HCT116 (cell line): ENCODE results near the gene COL23A1. TPM values are rescaled to one million over a fixed set of nuclear protein-coding genes. Genes with fewer than 3 reads are reported as not detected.

Experiments
- ATAC-seq: fragments of 200-7000 bp; cut with Tn5 transposase; 2 replicates; pipeline ENCODE4 v1.9.1; 2020; ENCODE audit warnings: mild to moderate bottlenecking, moderate library complexity
- BruUV-seq: library from RNA; stranded (reverse); fragments of 400-500 nt; replicated peaks from 2 replicates; lab custom pipeline; 2021; lab: Mats Ljungman, UMichigan
- CTCF ChIA-PET: fragments of 300-600 bp; sonication (Branson Sonifier 250); formaldehyde crosslinking; loops from one replicate; lab custom pipeline; 2021; ENCODE audit warnings: antibody characterized with exemption; lab: Charles Lee
- POLR2A ChIA-PET: fragments of 300-600, 350-600 bp; sonication (Branson Sonifier 250); formaldehyde crosslinking; loops from one replicate; lab custom pipeline; 2021; ENCODE audit warnings: antibody characterized with exemption; lab: Charles Lee
- RAD21 ChIA-PET, 2 experiments: fragments of 300-600 bp; sonication (Branson Sonifier 250); formaldehyde crosslinking; loops; one replicate each; lab custom pipeline; 2023; ENCODE audit warnings: low total read pairs in 2 of 2; ENCODE audit not compliant: uncharacterized antibody in 2 of 2, unreplicated experiment in 2 of 2, low non-redundant PET in 1 of 2; lab: Charles Lee
- DNase-seq: peaks from one replicate; pipeline ENCODE4 v3.0.0-alpha.2; 2010; ENCODE audit warnings: low read depth, low spot score
- H2AFZ ChIP-seq: fragments of 200-600 bp; shearing (Covaris generic), sonication (generic); 2 replicates; pipeline ENCODE4 v1.6.1; 2017; ENCODE audit warnings: low read depth, mixed run types, mixed read lengths, antibody characterized with exemption, low read length; ENCODE audit not compliant: poor library complexity, severe bottlenecking
- H3K27ac ChIP-seq: 2 replicates; pipeline ENCODE4 v1.5.1; 2012; ENCODE audit warnings: low read depth, low read length
- H3K27me3 ChIP-seq: fragments of 200-600 bp; sonication (generic); 2 replicates; pipeline ENCODE4 v1.6.1; 2016; ENCODE audit warnings: mixed run types, low read length, mixed read lengths; ENCODE audit not compliant: insufficient read depth
- H3K36me3 ChIP-seq, 2 experiments: fragments of 200-500 bp in 1 of 2; fragments of 200-600 bp in 1 of 2; sonication (Bioruptor generic) in 1 of 2; sonication (generic) in 1 of 2; 2 replicates each; pipeline versions ENCODE4 v1.5.1 to v1.6.1; 2014 to 2016; ENCODE audit warnings: low read length in 2 of 2, inconsistent platforms in 1 of 2, mixed read lengths in 1 of 2, mixed run types in 1 of 2; ENCODE audit not compliant: insufficient read depth in 2 of 2, control insufficient read depth in 1 of 2
- H3K4me1 ChIP-seq, 2 experiments: fragments of 200-600 bp in 1 of 2; sonication (generic) in 1 of 2; 2 replicates each; pipeline versions ENCODE4 v1.5.1 to v1.6.1; 2012 to 2017; ENCODE audit warnings: low read length in 2 of 2, inconsistent platforms in 1 of 2, mild to moderate bottlenecking in 1 of 2, mixed read lengths in 1 of 2, mixed run types in 1 of 2, moderate library complexity in 1 of 2; ENCODE audit not compliant: insufficient read depth in 2 of 2, control insufficient read depth in 1 of 2
- H3K4me2 ChIP-seq: fragments of 200-600 bp; sonication (generic); 2 replicates; pipeline ENCODE4 v1.6.1; 2017; ENCODE audit warnings: mixed run types, low read length, mixed read lengths
- H3K4me3 ChIP-seq, 2 experiments: fragments of 200-600 bp in 1 of 2; sonication (generic) in 1 of 2; replicated peaks in 1 of 2; 2 replicates each; pipeline ENCODE4 v1.5.1; 2011 to 2016; ENCODE audit warnings: low read length in 2 of 2, control low read depth in 1 of 2, low read depth in 1 of 2, mild to moderate bottlenecking in 1 of 2, mixed read lengths in 1 of 2, mixed run types in 1 of 2
- H3K79me2 ChIP-seq: fragments of 200-600 bp; sonication (generic); 2 replicates; pipeline ENCODE4 v1.6.1; 2017; ENCODE audit warnings: mild to moderate bottlenecking, mixed run types, low read length, moderate library complexity, mixed read lengths; ENCODE audit not compliant: insufficient read depth
- H3K9ac ChIP-seq: fragments of 200-600 bp; sonication (generic); 2 replicates; pipeline ENCODE4 v1.6.1; 2016; ENCODE audit warnings: low read length, mixed read lengths
- H3K9me2 ChIP-seq: fragments of 200-600 bp; sonication (generic), shearing (Covaris generic); 2 replicates; pipeline ENCODE4 v1.6.1; 2017; ENCODE audit warnings: mixed run types, mild to moderate bottlenecking, moderate library complexity; ENCODE audit not compliant: insufficient read depth
- H3K9me3 ChIP-seq, 2 experiments: fragments of 200-500 bp in 1 of 2; fragments of 200-600 bp in 1 of 2; sonication (Bioruptor generic) in 1 of 2; sonication (generic) in 1 of 2; 2 replicates each; pipeline ENCODE4 v1.6.1; 2014 to 2017; ENCODE audit warnings: low read length in 2 of 2, mixed read lengths in 2 of 2, inconsistent platforms in 1 of 2, low read depth in 1 of 2, mild to moderate bottlenecking in 1 of 2, mixed run types in 1 of 2, moderate library complexity in 1 of 2; ENCODE audit not compliant: control insufficient read depth in 1 of 2, insufficient read depth in 1 of 2
- H4K20me1 ChIP-seq: fragments of 200-600 bp; sonication (generic), shearing (Covaris generic); 2 replicates; pipeline ENCODE4 v1.6.1; 2017; ENCODE audit warnings: mixed run types, mild to moderate bottlenecking, moderate library complexity; ENCODE audit not compliant: insufficient read depth
- CEBPB ChIP-seq: IDR thresholded peaks from 2 replicates; pipeline ENCODE4 v1.6.1; 2012; ENCODE audit warnings: low read depth
- EGR1 ChIP-seq: IDR thresholded peaks from 2 replicates; pipeline ENCODE4 v1.6.1; 2012; ENCODE audit warnings: low read depth
- ELF1 ChIP-seq: IDR thresholded peaks from 2 replicates; pipeline ENCODE4 v1.6.1; 2012; ENCODE audit warnings: low read depth, borderline replicate concordance
- EZH2phosphoT487 ChIP-seq: fragments of 200-600 bp; IDR thresholded peaks from 2 replicates; pipeline ENCODE4 v1.6.1; 2018; ENCODE audit warnings: antibody characterized with exemption, borderline replicate concordance
- FOSL1 ChIP-seq: IDR thresholded peaks from 2 replicates; pipeline ENCODE4 v1.6.1; 2012; ENCODE audit warnings: low read depth
- POLR2A ChIP-seq: IDR thresholded peaks from 2 replicates; pipeline ENCODE4 v1.7.0; 2011; ENCODE audit warnings: borderline replicate concordance; ENCODE audit not compliant: insufficient read depth, insufficient read length; ENCODE audit errors: extremely low read depth
- POLR2AphosphoS5 ChIP-seq: IDR thresholded peaks from 2 replicates; pipeline ENCODE4 v1.6.1; 2011; ENCODE audit warnings: mild to moderate bottlenecking, low read depth, low read length, moderate library complexity
- RAD21 ChIP-seq: IDR thresholded peaks from 2 replicates; pipeline ENCODE4 v1.6.1; 2012; ENCODE audit warnings: low read depth, mild to moderate bottlenecking
- SIN3A ChIP-seq: IDR thresholded peaks from 2 replicates; pipeline ENCODE4 v1.6.1; 2012; ENCODE audit warnings: low read depth
- SP1 ChIP-seq: IDR thresholded peaks from 2 replicates; pipeline ENCODE4 v1.6.1; 2012; ENCODE audit warnings: low read depth
- intact Hi-C: fragments of 100-400 bp; cut with micrococcal nuclease; formaldehyde crosslinking; loops from 2 replicates; pipeline ENCODE4 v1.10.0; 2022
- total RNA-seq: library from RNA; stranded (reverse); gene quantifications from one replicate; pipeline ENCODE4 v1.2.1, GENCODE V29; 2021; ENCODE audit not compliant: unreplicated experiment
- TF ChIP-seq, protein P1 (sequence below): IDR thresholded peaks from 2 replicates; pipeline ENCODE4 v1.6.1; 2012
- TF ChIP-seq, protein P2 (sequence below): IDR thresholded peaks from 2 replicates; pipeline ENCODE4 v1.6.1; 2012; ENCODE audit warnings: low read depth
- TF ChIP-seq, protein P3 (sequence below), 3 experiments: fragments of 200-600 bp in 1 of 3; sonication (generic) in 1 of 3; IDR thresholded peaks in 2 of 3; conservative IDR thresholded peaks in 1 of 3; 2 replicates each; pipeline ENCODE4 v1.5.1; 2012 to 2017; ENCODE audit warnings: low read depth in 2 of 3, low read length in 2 of 3, antibody characterized with exemption in 1 of 3, borderline replicate concordance in 1 of 3, control low read depth in 1 of 3, mild to moderate bottlenecking in 1 of 3, mixed read lengths in 1 of 3, mixed run types in 1 of 3, moderate library complexity in 1 of 3; ENCODE audit not compliant: insufficient read depth in 1 of 3

COL23A1 gene
- total RNA-seq, 1 experiment from 2014 or later = not detected

DNA sequence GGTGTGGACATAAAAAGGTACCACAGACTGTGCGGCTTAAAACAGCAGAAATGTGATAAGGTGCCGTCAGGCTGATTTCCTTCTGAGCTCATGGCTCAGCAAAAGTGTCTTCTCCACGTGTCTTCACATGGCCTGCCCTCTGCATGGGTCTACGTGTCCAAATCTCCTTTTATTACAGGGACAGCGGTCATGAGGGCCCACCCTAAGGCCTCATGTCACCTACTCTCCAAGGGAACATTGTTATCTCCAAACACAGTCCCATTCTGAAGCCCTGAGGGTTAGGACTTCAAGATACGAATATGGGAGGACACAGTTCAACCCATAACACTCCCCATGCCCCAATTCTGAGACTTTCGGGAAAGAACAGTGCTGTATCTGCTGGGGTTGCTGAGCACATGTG is 35.2 kb downstream of the COL23A1 start:
- no TSS peak for BruUV-seq
- Histone ChIP-seq H3K9ac (no peak overlapping the region), H2AFZ (no peak overlapping the region), H3K9me2 (no peaks in the 10 kb centered on the region), H4K20me1 (no peaks in the 10 kb centered on the region), H3K4me1 (no peaks in the 10 kb centered on the region), H3K79me2 (no peaks in the 10 kb centered on the region), H3K4me2 (no peak overlapping the region), H3K4me3 (no peak overlapping the region), H3K27me3 (no peaks in the 10 kb centered on the region), H3K27ac (no peak overlapping the region), H3K9me3 (no peaks in the 10 kb centered on the region), H3K36me3 (no peaks in the 10 kb centered on the region)
- ChIA-PET RAD21 (no interaction called here), POLR2A (no interaction called here), CTCF (no interaction called here)
- intact Hi-C loops = no loop called here
- DNase-seq (no peak), ATAC-seq (no peak)
- TF ChIP-seq, protein P1, sequence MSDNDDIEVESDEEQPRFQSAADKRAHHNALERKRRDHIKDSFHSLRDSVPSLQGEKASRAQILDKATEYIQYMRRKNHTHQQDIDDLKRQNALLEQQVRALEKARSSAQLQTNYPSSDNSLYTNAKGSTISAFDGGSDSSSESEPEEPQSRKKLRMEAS = no peak
- TF ChIP-seq POLR2AphosphoS5 (no peak), SP1 (no peak), FOSL1 (no peak), RAD21 (no peak), CEBPB (no peak), ELF1 (no peak)

DNA sequence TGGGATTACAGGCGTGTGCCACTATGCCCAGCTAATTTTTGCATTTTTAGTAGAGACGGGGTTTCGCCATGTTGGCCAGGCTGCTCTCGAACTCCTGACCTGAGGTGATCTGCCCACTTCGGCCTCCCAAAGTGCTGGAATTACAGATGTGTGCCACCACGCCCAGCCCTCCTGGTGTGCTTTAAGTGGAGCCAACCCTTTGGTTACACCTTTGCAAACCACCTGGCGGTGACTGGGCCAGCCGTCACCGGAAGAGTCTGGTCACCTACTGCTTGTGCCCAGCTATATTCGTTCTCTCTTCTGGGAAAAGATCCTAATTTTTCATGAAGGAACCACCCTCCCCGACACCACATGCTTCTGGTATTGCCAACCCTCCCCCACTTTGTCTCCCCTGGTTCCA is 35.9 kb downstream of the COL23A1 start:
- H4K20me1 ChIP-seq = no peaks in the 10 kb centered on the region
- DNase-seq = no peak
- H3K4me1 ChIP-seq = no peaks in the 10 kb centered on the region
- POLR2A ChIA-PET = no interaction called here
- H3K9me3 ChIP-seq = no peaks in the 10 kb centered on the region
- H3K36me3 ChIP-seq = no peaks in the 10 kb centered on the region
- H3K9ac ChIP-seq = no peak overlapping the region
- no peak for TF ChIP-seq CEBPB
- TF ChIP-seq SIN3A = no peak
- no peak for TF ChIP-seq POLR2A
- TF ChIP-seq, protein P2, sequence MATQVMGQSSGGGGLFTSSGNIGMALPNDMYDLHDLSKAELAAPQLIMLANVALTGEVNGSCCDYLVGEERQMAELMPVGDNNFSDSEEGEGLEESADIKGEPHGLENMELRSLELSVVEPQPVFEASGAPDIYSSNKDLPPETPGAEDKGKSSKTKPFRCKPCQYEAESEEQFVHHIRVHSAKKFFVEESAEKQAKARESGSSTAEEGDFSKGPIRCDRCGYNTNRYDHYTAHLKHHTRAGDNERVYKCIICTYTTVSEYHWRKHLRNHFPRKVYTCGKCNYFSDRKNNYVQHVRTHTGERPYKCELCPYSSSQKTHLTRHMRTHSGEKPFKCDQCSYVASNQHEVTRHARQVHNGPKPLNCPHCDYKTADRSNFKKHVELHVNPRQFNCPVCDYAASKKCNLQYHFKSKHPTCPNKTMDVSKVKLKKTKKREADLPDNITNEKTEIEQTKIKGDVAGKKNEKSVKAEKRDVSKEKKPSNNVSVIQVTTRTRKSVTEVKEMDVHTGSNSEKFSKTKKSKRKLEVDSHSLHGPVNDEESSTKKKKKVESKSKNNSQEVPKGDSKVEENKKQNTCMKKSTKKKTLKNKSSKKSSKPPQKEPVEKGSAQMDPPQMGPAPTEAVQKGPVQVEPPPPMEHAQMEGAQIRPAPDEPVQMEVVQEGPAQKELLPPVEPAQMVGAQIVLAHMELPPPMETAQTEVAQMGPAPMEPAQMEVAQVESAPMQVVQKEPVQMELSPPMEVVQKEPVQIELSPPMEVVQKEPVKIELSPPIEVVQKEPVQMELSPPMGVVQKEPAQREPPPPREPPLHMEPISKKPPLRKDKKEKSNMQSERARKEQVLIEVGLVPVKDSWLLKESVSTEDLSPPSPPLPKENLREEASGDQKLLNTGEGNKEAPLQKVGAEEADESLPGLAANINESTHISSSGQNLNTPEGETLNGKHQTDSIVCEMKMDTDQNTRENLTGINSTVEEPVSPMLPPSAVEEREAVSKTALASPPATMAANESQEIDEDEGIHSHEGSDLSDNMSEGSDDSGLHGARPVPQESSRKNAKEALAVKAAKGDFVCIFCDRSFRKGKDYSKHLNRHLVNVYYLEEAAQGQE = no peak
- TF ChIP-seq, protein P3, sequence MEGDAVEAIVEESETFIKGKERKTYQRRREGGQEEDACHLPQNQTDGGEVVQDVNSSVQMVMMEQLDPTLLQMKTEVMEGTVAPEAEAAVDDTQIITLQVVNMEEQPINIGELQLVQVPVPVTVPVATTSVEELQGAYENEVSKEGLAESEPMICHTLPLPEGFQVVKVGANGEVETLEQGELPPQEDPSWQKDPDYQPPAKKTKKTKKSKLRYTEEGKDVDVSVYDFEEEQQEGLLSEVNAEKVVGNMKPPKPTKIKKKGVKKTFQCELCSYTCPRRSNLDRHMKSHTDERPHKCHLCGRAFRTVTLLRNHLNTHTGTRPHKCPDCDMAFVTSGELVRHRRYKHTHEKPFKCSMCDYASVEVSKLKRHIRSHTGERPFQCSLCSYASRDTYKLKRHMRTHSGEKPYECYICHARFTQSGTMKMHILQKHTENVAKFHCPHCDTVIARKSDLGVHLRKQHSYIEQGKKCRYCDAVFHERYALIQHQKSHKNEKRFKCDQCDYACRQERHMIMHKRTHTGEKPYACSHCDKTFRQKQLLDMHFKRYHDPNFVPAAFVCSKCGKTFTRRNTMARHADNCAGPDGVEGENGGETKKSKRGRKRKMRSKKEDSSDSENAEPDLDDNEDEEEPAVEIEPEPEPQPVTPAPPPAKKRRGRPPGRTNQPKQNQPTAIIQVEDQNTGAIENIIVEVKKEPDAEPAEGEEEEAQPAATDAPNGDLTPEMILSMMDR (IDR thresholded peaks at IDR 0.05 in 2 of 3, conservative IDR thresholded peaks at IDR 0.05 in 1 of 3; ENCODE audit: borderline replicate concordance in 1 of 3, insufficient read depth in 1 of 3, low read depth in 2 of 3, low read length in 2 of 3) = no peak
- TF ChIP-seq, protein P1 = no peak
- no peak for TF ChIP-seq EZH2phosphoT487
- TF ChIP-seq FOSL1 = no peak
- TF ChIP-seq POLR2AphosphoS5 = no peak
- no peak for TF ChIP-seq EGR1
- TF ChIP-seq, all 23 proteins: peak for 0
- Histone ChIP-seq H3K4me3 (no peak overlapping the region), H3K79me2 (no peaks in the 10 kb centered on the region), H2AFZ (no peak overlapping the region), H3K4me2 (no peak overlapping the region), H3K27me3 (no peaks in the 10 kb centered on the region), H3K9me2 (no peaks in the 10 kb centered on the region), H3K27ac (no peak overlapping the region)
- ATAC-seq = no peak
- intact Hi-C loops = loop anchor here (5.0 kb wide), 1 partner anchor 317 kb away; no protein-coding TSS in a partner anchor
- ChIA-PET CTCF (no interaction called here), RAD21 (no interaction called here)
- BruUV-seq = no TSS peak
